H1 (cell line): ENCODE data around the gene THAP7. TPM values are rescaled to one million over a fixed set of nuclear protein-coding genes. Genes with fewer than 3 reads are reported as not detected.

Source experiments
- CTCF ChIA-PET: fragments of 300-600 bp; sonication (Branson Sonifier 250); formaldehyde crosslinking; loops from one replicate; lab custom pipeline; 2021; ENCODE audit not compliant: partially characterized antibody; lab: Charles Lee
- POLR2A ChIA-PET: fragments of 300-600 bp; sonication (Branson Sonifier 250); formaldehyde crosslinking; loops from one replicate; lab custom pipeline; 2021; ENCODE audit warnings: inconsistent platforms; ENCODE audit not compliant: partially characterized antibody; lab: Charles Lee
- DNase-seq, 2 experiments: peaks; one replicate each; pipeline versions ENCODE4 v3.0.0 to v3.0.0-alpha.2; 2010 to 2022; ENCODE audit warnings: low spot score in 2 of 2, low read depth in 1 of 2, mixed read lengths in 1 of 2
- FAIRE-seq: peaks from 2 replicates; lab custom pipeline; 2011; peaks lifted over from hg19 to GRCh38; lab: Jason Lieb, UNC
- H2AFZ ChIP-seq: 2 replicates; pipeline ENCODE4 v1.8.1; 2012; ENCODE audit warnings: low read length, inconsistent platforms
- H2AK5ac ChIP-seq: 2 replicates; pipeline ENCODE4 v1.6.1; 2013; ENCODE audit warnings: low read depth, low read length
- H2BK120ac ChIP-seq: replicated peaks from 2 replicates; pipeline ENCODE3; 2013; ENCODE audit warnings: low read depth, low read length, inconsistent platforms
- H2BK12ac ChIP-seq: 2 replicates; pipeline ENCODE4 v1.6.1; 2013; ENCODE audit warnings: low read depth, low read length
- H2BK15ac ChIP-seq: 2 replicates; pipeline ENCODE4 v1.6.1; 2013; ENCODE audit warnings: low read length
- H2BK20ac ChIP-seq: 2 replicates; pipeline ENCODE4 v1.6.1; 2013; ENCODE audit warnings: low read length
- H2BK5ac ChIP-seq: 2 replicates; pipeline ENCODE4 v1.6.1; 2013; ENCODE audit warnings: low read depth, low read length
- H3K14ac ChIP-seq: 2 replicates; pipeline ENCODE4 v1.6.1; 2013; ENCODE audit warnings: inconsistent platforms; ENCODE audit not compliant: insufficient read length
- H3K18ac ChIP-seq: 2 replicates; pipeline ENCODE4 v1.6.1; 2013; ENCODE audit warnings: low read length; ENCODE audit errors: extremely low read depth
- H3K23ac ChIP-seq: 2 replicates; pipeline ENCODE4 v1.6.1; 2013; ENCODE audit warnings: inconsistent platforms; ENCODE audit not compliant: insufficient read length
- H3K23me2 ChIP-seq: 2 replicates; pipeline ENCODE4 v1.6.1; 2013; ENCODE audit warnings: low read depth, low read length
- H3K27ac ChIP-seq: 2 replicates; pipeline ENCODE4 v1.6.1; 2011; ENCODE audit warnings: low read depth, low read length, inconsistent platforms
- H3K27me3 ChIP-seq, 4 experiments: replicated peaks in 1 of 4; 1 replicate in 1 of 4; 2 replicates in 3 of 4; pipeline versions ENCODE4 v1.6.1 to v1.8.1; 2011 to 2013; ENCODE audit warnings: low read length in 3 of 4, mild to moderate bottlenecking in 3 of 4, inconsistent platforms in 2 of 4, mixed read lengths in 2 of 4, moderate library complexity in 1 of 4; ENCODE audit not compliant: control insufficient read depth in 3 of 4, insufficient read depth in 3 of 4; ENCODE audit errors: extremely low read depth in 1 of 4
- H3K36me3 ChIP-seq, 4 experiments: 2 replicates each; pipeline versions ENCODE4 v1.6.1 to v1.8.1; 2011 to 2013; ENCODE audit warnings: mild to moderate bottlenecking in 4 of 4, low read length in 3 of 4, moderate library complexity in 2 of 4, control low read depth in 1 of 4, inconsistent platforms in 1 of 4; ENCODE audit not compliant: insufficient read depth in 4 of 4, control insufficient read depth in 2 of 4
- H3K4ac ChIP-seq: replicated peaks from 2 replicates; pipeline ENCODE3; 2013; ENCODE audit warnings: low read length, low read depth, mixed read lengths, inconsistent platforms; ENCODE audit not compliant: insufficient read length
- H3K4me1 ChIP-seq, 4 experiments: replicated peaks in 1 of 4; 1 replicate in 1 of 4; 2 replicates in 3 of 4; pipeline versions ENCODE4 v1.6.1 to v1.8.1; 2011 to 2013; ENCODE audit warnings: low read length in 3 of 4, inconsistent platforms in 2 of 4, mixed read lengths in 1 of 4; ENCODE audit not compliant: insufficient read depth in 4 of 4, control insufficient read depth in 3 of 4
- H3K4me2 ChIP-seq, 2 experiments: 2 replicates each; pipeline versions ENCODE4 v1.6.1 to v1.8.1; 2011 to 2013; ENCODE audit warnings: low read depth in 2 of 2, low read length in 2 of 2, control low read depth in 1 of 2, inconsistent platforms in 1 of 2, mild to moderate bottlenecking in 1 of 2; ENCODE audit not compliant: insufficient read depth in 1 of 2
- H3K4me3 ChIP-seq, 4 experiments: fragments of 200-600, 300-600 bp in 1 of 4; sonication (generic), shearing (Covaris generic), sonication (Bioruptor Twin) in 1 of 4; 2 replicates each; pipeline versions ENCODE4 v1.5.1 to v1.8.1; 2011 to 2016; ENCODE audit warnings: low read length in 4 of 4, low read depth in 3 of 4, control low read depth in 2 of 4, inconsistent platforms in 2 of 4, mild to moderate bottlenecking in 2 of 4, mixed read lengths in 1 of 4, moderate library complexity in 1 of 4; ENCODE audit not compliant: insufficient read depth in 2 of 4; ENCODE audit errors: extremely low read depth in 1 of 4
- H3K56ac ChIP-seq: replicated peaks from 2 replicates; pipeline ENCODE3; 2013; ENCODE audit warnings: low read depth, mild to moderate bottlenecking, mixed read lengths, low read length, inconsistent platforms; ENCODE audit not compliant: insufficient read length
- H3K79me1 ChIP-seq: 2 replicates; pipeline ENCODE4 v1.6.1; 2013; ENCODE audit warnings: low read depth, low read length, control low read depth
- H3K79me2 ChIP-seq, 2 experiments: 2 replicates each; pipeline versions ENCODE4 v1.6.1 to v1.8.1; 2012 to 2013; ENCODE audit warnings: low read length in 2 of 2, mild to moderate bottlenecking in 2 of 2, inconsistent platforms in 1 of 2; ENCODE audit not compliant: insufficient read depth in 2 of 2, control insufficient read depth in 1 of 2
- H3K9ac ChIP-seq, 4 experiments: replicated peaks in 1 of 4; 1 replicate in 1 of 4; 2 replicates in 3 of 4; pipeline versions ENCODE4 v1.6.1 to v1.8.1; 2011 to 2013; ENCODE audit warnings: low read depth in 3 of 4, low read length in 3 of 4, control low read depth in 2 of 4, mild to moderate bottlenecking in 2 of 4, moderate library complexity in 2 of 4, inconsistent platforms in 1 of 4; ENCODE audit errors: extremely low read depth in 1 of 4
- H3K9me3 ChIP-seq, 2 experiments: 2 replicates each; pipeline versions ENCODE4 v1.6.1 to v1.8.1; 2012 to 2013; ENCODE audit warnings: mild to moderate bottlenecking in 2 of 2, moderate library complexity in 2 of 2, control low read depth in 1 of 2, inconsistent platforms in 1 of 2, low read depth in 1 of 2, low read length in 1 of 2, mixed read lengths in 1 of 2; ENCODE audit not compliant: insufficient read depth in 2 of 2
- H4K20me1 ChIP-seq, 2 experiments: replicated peaks in 1 of 2; 2 replicates each; pipeline versions ENCODE3 to v1.8.1; 2011 to 2013; ENCODE audit warnings: inconsistent platforms in 2 of 2, low read length in 2 of 2, mild to moderate bottlenecking in 1 of 2; ENCODE audit not compliant: insufficient read depth in 2 of 2, control insufficient read depth in 1 of 2
- H4K5ac ChIP-seq: 2 replicates; pipeline ENCODE4 v1.6.1; 2013; ENCODE audit warnings: low read length, low read depth, mixed read lengths, inconsistent platforms; ENCODE audit not compliant: insufficient read length
- H4K8ac ChIP-seq: 2 replicates; pipeline ENCODE4 v1.8.0; 2013; ENCODE audit warnings: mild to moderate bottlenecking, moderate library complexity, low read length, inconsistent platforms; ENCODE audit not compliant: insufficient read depth; ENCODE audit errors: extremely low read depth
- H4K91ac ChIP-seq: replicated peaks from 2 replicates; pipeline ENCODE3; 2013; ENCODE audit warnings: low read length, mixed read lengths, inconsistent platforms; ENCODE audit not compliant: insufficient read length
- BCL11A ChIP-seq, 2 experiments: IDR thresholded peaks; one replicate each; pipeline ENCODE4 v1.6.1; 2011; ENCODE audit warnings: low read depth in 2 of 2, low read length in 2 of 2, mild to moderate bottlenecking in 2 of 2
- CEBPB ChIP-seq: IDR thresholded peaks from 2 replicates; pipeline ENCODE4 v1.6.1; 2012; ENCODE audit warnings: low read depth, low read length
- CHD2 ChIP-seq: IDR thresholded peaks from 2 replicates; pipeline ENCODE4 v1.6.1; 2012; ENCODE audit warnings: low read length, improper control_type of control experiment
- GTF2F1 ChIP-seq: IDR thresholded peaks from 2 replicates; pipeline ENCODE4 v1.6.1; 2012; ENCODE audit warnings: low read depth, low read length, improper control_type of control experiment, borderline replicate concordance
- KDM4A ChIP-seq: IDR thresholded peaks from one replicate; pipeline ENCODE4 v1.7.1; 2012; ENCODE audit warnings: low read depth, mild to moderate bottlenecking, moderate library complexity, low read length, inconsistent platforms; ENCODE audit not compliant: severe bottlenecking
- SIN3A ChIP-seq, 2 experiments: IDR thresholded peaks in 1 of 2; conservative IDR thresholded peaks in 1 of 2; 2 replicates each; pipeline ENCODE4 v1.6.1; 2011 to 2012; ENCODE audit warnings: low read length in 2 of 2, improper control_type of control experiment in 1 of 2, low read depth in 1 of 2, mild to moderate bottlenecking in 1 of 2
- SIX5 ChIP-seq: IDR thresholded peaks from 2 replicates; pipeline ENCODE4 v1.6.1; 2011; ENCODE audit warnings: mild to moderate bottlenecking, low read depth, low read length
- SP1 ChIP-seq: IDR thresholded peaks from 2 replicates; pipeline ENCODE4 v1.6.1; 2011; ENCODE audit warnings: low read depth, low read length
- SP2 ChIP-seq: IDR thresholded peaks from 2 replicates; pipeline ENCODE4 v1.6.1; 2012; ENCODE audit warnings: mild to moderate bottlenecking, low read length, inconsistent platforms
- TEAD4 ChIP-seq: IDR thresholded peaks from 2 replicates; pipeline ENCODE4 v1.6.1; 2012; ENCODE audit warnings: low read depth, low read length, inconsistent platforms, mixed read lengths
- WGBS, 2 experiments: shearing (Covaris generic) in 1 of 2; methylation state at CpG; one replicate each; pipeline versions ENCODE4 v1.1.6 to v1.1.7; 2013 to 2015; ENCODE audit warnings: low lambda C conversion rate in 2 of 2, mixed read lengths in 2 of 2, inconsistent platforms in 1 of 2, low coverage in 1 of 2, missing lambda C conversion rate in 1 of 2; ENCODE audit not compliant: insufficient replicate concordance in 2 of 2, insufficient coverage in 1 of 2, insufficient read length in 1 of 2; ENCODE audit errors: extremely low coverage in 1 of 2, missing lambda C conversion rate in 1 of 2; 5-methylcytosine and 5-hydroxymethylcytosine counted together
- polyA plus RNA-seq, 7 experiments: library from polyadenylated mRNA; depleted of rRNA in 3 of 7; stranded (reverse) in 5 of 7; unstranded in 2 of 7; fragments of >200 nt in 5 of 7; fragments of 200-250 nt in 2 of 7; gene quantifications; 1 replicate in 5 of 7; 2 replicates in 1 of 7; 4 replicates in 1 of 7; pipeline versions ENCODE4 v1.2.1 to v1.2.3, GENCODE V29; 2011 to 2013; ENCODE audit warnings: missing spikeins in 2 of 7, mixed read lengths in 2 of 7
- total RNA-seq: library from RNA; stranded (reverse); fragmentation: NEBNext Ultra II Directional; extraction: Animal tissue kit (Norgen Biotek cat#: 25700); gene quantifications from 2 replicates; pipeline ENCODE4 v1.2.1, GENCODE V29; 2021
- TF ChIP-seq, protein P1 (sequence below): IDR thresholded peaks from 2 replicates; pipeline ENCODE4 v1.6.1; 2012; ENCODE audit warnings: inconsistent platforms

The THAP7 gene
- total and polyA plus RNA-seq, 2 of the 8 experiments (the other 6 are each of a cell fraction or from before 2014, with no cell fraction given) = 16.9 to 32.5 TPM

DNA sequence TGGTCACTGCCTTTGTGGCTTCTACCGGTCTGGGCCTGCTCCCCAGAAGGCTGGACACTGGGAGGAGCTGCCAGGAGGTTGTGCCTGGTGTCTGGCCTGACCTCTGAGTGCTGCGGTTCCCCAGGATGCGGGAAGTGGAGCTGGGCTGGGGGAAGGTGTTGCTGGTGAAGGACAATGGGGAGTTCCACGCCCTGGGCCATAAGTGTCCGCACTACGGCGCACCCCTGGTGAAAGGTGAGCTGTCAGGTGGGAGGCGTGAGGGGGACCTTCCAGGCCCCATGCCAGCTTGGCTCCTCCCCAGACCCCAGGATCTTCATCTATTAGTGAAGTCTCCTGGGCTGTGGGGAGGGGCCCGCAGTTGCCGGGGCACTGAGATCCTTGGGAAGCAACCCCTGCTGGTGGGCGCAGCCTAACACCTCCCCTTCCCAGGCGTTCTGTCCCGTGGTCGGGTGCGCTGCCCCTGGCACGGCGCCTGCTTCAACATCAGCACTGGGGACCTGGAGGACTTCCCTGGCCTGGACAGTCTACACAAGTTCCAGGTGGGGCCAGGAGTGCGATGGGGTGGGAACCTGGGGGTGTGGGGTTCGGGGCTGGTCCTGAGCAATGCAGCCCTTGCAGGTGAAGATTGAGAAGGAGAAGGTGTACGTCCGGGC lies 28.2 kb downstream of the THAP7 start:
- Histone ChIP-seq H2BK20ac (no peak overlapping the region), H3K18ac (no peak overlapping the region), H3K36me3 (no peaks in the 10 kb centered on the region), H2BK15ac (no peak overlapping the region), H3K4ac (no peak overlapping the region), H3K79me1 (no peaks in the 10 kb centered on the region), H3K79me2 (no peaks in the 10 kb centered on the region), H3K27me3 (peaks cover 0 to 20% (median 3%) of the 10 kb centered on the region in 4 experiments; a peak in 5 of 7 replicates), H2AFZ (no peak overlapping the region), H3K9me3 (peaks cover 9 to 13% of the 10 kb centered on the region in 2 experiments), H2BK120ac (no peak overlapping the region), H3K4me2 (no peak overlapping the region), H2BK5ac (no peak overlapping the region), H3K4me3 (no peak overlapping the region), H3K23ac (no peak overlapping the region), H4K91ac (no peak overlapping the region), H4K20me1 (peaks cover 1 to 2% of the 10 kb centered on the region in 2 experiments), H3K14ac (no peak overlapping the region), H3K4me1 (peaks cover 0 to 5% (median 1%) of the 10 kb centered on the region in 4 experiments; a peak in 5 of 7 replicates), H3K9ac (no peak overlapping the region), H4K5ac (no peak overlapping the region), H2AK5ac (no peak overlapping the region), H3K23me2 (no peaks in the 10 kb centered on the region), H3K56ac (no peak overlapping the region), H4K8ac (no peak overlapping the region), H2BK12ac (no peak overlapping the region), H3K27ac (no peak overlapping the region; the same call in 1 of the 2 replicates)
- POLR2A ChIA-PET = interaction anchor here (0.8 to 2.3 kb wide), 2 partner anchors 8 to 26 kb away, joined by 3 to 11 read pairs; partner anchors contain the start of gene LZTR1
- no peak for DNase-seq
- 87% methylated on average over 19 of the region's 21 CpGs; no CpG with 5 or more reads in 1 of the 2 experiments for WGBS, 2 experiments
- FAIRE-seq = no peak
- no peak for TF ChIP-seq SP1
- TF ChIP-seq SIN3A (conservative IDR thresholded peaks at IDR 0.05 in 1 of 2, IDR thresholded peaks at IDR 0.05 in 1 of 2; ENCODE audit: low read depth in 1 of 2, low read length in 2 of 2) = no peak
- TF ChIP-seq, protein P1, sequence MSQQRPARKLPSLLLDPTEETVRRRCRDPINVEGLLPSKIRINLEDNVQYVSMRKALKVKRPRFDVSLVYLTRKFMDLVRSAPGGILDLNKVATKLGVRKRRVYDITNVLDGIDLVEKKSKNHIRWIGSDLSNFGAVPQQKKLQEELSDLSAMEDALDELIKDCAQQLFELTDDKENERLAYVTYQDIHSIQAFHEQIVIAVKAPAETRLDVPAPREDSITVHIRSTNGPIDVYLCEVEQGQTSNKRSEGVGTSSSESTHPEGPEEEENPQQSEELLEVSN = no peak
- no peak for TF ChIP-seq TEAD4
- no peak for TF ChIP-seq CHD2
- TF ChIP-seq SP2 = no peak
- TF ChIP-seq KDM4A = no peak
- no peak for TF ChIP-seq BCL11A (IDR thresholded peaks at IDR 0.05; ENCODE audit: low read depth in 2 of 2, low read length in 2 of 2)
- TF ChIP-seq SIX5 = no peak
- no peak for TF ChIP-seq CEBPB
- TF ChIP-seq GTF2F1 = no peak
- CTCF ChIA-PET = interaction anchor here (0.9 to 10.9 kb wide), 6 partner anchors 9 to 29 kb away, joined by 3 to 115 read pairs (median 4); partner anchors contain the start of genes LZTR1 and THAP7
